ENCODE measurements around the gene ZNF536. TPM values are rescaled to one million over a fixed set of nuclear protein-coding genes. Genes with fewer than 3 reads are reported as not detected.

The ZNF536 gene
- total RNA-seq, 1 experiment from 2014 or later = 0.05 TPM

- intact Hi-C loops (cut with micrococcal nuclease; ENCODE audit: unreplicated experiment) (no loop called here), in situ Hi-C loops (cut with HindIII; ENCODE audit: low pct_unique_long_range_greater_than_20kb, low sequenced_read_pairs) (no loop called here)
- ChIA-PET CTCF (no interaction called here), POLR2A (no interaction called here)
- no peak for ATAC-seq
- TF ChIP-seq TCF7L2 (IDR thresholded peaks at IDR 0.05; ENCODE audit: low read depth, low read length) (no peak), CTCF (IDR thresholded peaks at IDR 0.05) (no peak), REST (IDR thresholded peaks at IDR 0.05; ENCODE audit: insufficient read depth in 1 of 2, low read depth in 2 of 2, low read length in 1 of 2) (no peak), POLR2AphosphoS5 (IDR thresholded peaks at IDR 0.05; ENCODE audit: low read depth, low read length) (no peak), SIN3A (IDR thresholded peaks at IDR 0.05; ENCODE audit: borderline replicate concordance, insufficient read depth, low read depth, low read length) (no peak)
- H3K36me3 ChIP-seq (ENCODE audit: control insufficient read depth, insufficient read depth, low read length) = no peaks in the 10 kb centered on the region
- no peak for DNase-seq (ENCODE audit: low read depth, low spot score)
- peaks cover 4% of the 10 kb centered on the region; the same call in 1 of the 2 replicates for H3K27me3 ChIP-seq (ENCODE audit: control insufficient read depth, insufficient read depth, low read length)
- H3K4me3 ChIP-seq (ENCODE audit: low read depth in 2 of 2, low read length in 2 of 2) = no peak overlapping the region
- no peaks in the 10 kb centered on the region for H3K4me1 ChIP-seq (ENCODE audit: control insufficient read depth, insufficient read depth, low read length)
- no TSS peak for BruUV-seq (replicated peaks)
- no peak overlapping the region for H3K27ac ChIP-seq (ENCODE audit: low read length)
- H3K9me3 ChIP-seq (ENCODE audit: control insufficient read depth, insufficient read depth, low read depth, low read length) = no peaks in the 10 kb centered on the region
Observed at GRCh38 chr19:30428092-30428680, 56.0 kb downstream of the ZNF536 start.

GRCh38 chr19:30428844-30429243, 56.7 kb downstream of the ZNF536 start:
- no peaks in the 10 kb centered on the region for H3K36me3 ChIP-seq (ENCODE audit: control insufficient read depth, insufficient read depth, low read length)
- intact Hi-C loops (cut with micrococcal nuclease; ENCODE audit: unreplicated experiment) (no loop called here), in situ Hi-C loops (cut with HindIII; ENCODE audit: low pct_unique_long_range_greater_than_20kb, low sequenced_read_pairs) (no loop called here)
- H3K27ac ChIP-seq (ENCODE audit: low read length) = no peak overlapping the region
- no peaks in the 10 kb centered on the region for H3K4me1 ChIP-seq (ENCODE audit: control insufficient read depth, insufficient read depth, low read length)
- H3K27me3 ChIP-seq (ENCODE audit: control insufficient read depth, insufficient read depth, low read length) = peaks cover 4% of the 10 kb centered on the region; the same call in 1 of the 2 replicates
- no peak overlapping the region for H3K4me3 ChIP-seq (ENCODE audit: low read depth in 2 of 2, low read length in 2 of 2)
- TF ChIP-seq SIN3A (IDR thresholded peaks at IDR 0.05; ENCODE audit: borderline replicate concordance, insufficient read depth, low read depth, low read length) (no peak), TCF7L2 (IDR thresholded peaks at IDR 0.05; ENCODE audit: low read depth, low read length) (no peak), REST (IDR thresholded peaks at IDR 0.05; ENCODE audit: insufficient read depth in 1 of 2, low read depth in 2 of 2, low read length in 1 of 2) (no peak), POLR2AphosphoS5 (IDR thresholded peaks at IDR 0.05; ENCODE audit: low read depth, low read length) (no peak), CTCF (IDR thresholded peaks at IDR 0.05) (no peak)
- no peaks in the 10 kb centered on the region for H3K9me3 ChIP-seq (ENCODE audit: control insufficient read depth, insufficient read depth, low read depth, low read length)
- no peak for DNase-seq (ENCODE audit: low read depth, low spot score)
- BruUV-seq (replicated peaks) = no TSS peak
- no peak for ATAC-seq
- POLR2A ChIA-PET = no interaction called here
- CTCF ChIA-PET = no interaction called here
